Measurements from ENCODE around the gene AHCY. TPM values are rescaled to one million over a fixed set of nuclear protein-coding genes. Genes with fewer than 3 reads are reported as not detected.

The AHCY gene
- total RNA-seq, 1 donor from 2014 or later = 342 TPM

DNA sequence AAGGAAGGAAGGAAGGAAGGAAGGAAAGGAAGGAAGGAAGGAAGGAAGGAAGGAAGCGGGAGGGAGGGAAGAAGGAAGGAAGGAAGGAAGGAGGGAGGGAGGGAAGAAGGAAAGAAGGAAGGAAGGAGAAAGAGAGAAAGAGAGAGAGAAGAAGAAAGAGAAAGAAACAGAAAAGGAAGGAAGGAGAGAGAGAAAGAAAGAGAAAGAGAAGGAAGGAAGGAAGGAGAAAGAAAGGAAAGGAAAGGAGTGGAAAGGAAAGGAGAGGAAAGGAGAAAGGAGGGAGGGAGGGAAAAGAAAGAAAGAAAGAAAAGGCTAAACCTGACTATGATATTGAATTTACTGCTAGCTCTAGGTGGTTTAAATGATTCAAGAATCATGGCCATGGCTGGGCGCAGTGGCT, 67.3 kb downstream of the AHCY start:
- Mint-ChIP-seq H3K9me3 (peaks cover 21% of the 10 kb centered on the region), H3K27me3 (peaks cover 5% of the 10 kb centered on the region), H3K36me3 (no peaks in the 10 kb centered on the region), H3K27ac (no peak overlapping the region), H3K4me3 (no peak overlapping the region), H3K4me1 (ENCODE audit: unreplicated experiment) (peaks cover 5% of the 10 kb centered on the region)
- TF ChIP-seq, protein P1, sequence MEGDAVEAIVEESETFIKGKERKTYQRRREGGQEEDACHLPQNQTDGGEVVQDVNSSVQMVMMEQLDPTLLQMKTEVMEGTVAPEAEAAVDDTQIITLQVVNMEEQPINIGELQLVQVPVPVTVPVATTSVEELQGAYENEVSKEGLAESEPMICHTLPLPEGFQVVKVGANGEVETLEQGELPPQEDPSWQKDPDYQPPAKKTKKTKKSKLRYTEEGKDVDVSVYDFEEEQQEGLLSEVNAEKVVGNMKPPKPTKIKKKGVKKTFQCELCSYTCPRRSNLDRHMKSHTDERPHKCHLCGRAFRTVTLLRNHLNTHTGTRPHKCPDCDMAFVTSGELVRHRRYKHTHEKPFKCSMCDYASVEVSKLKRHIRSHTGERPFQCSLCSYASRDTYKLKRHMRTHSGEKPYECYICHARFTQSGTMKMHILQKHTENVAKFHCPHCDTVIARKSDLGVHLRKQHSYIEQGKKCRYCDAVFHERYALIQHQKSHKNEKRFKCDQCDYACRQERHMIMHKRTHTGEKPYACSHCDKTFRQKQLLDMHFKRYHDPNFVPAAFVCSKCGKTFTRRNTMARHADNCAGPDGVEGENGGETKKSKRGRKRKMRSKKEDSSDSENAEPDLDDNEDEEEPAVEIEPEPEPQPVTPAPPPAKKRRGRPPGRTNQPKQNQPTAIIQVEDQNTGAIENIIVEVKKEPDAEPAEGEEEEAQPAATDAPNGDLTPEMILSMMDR (conservative IDR thresholded peaks at IDR 0.05) = no peak
- DNase-seq (ENCODE audit: extremely low spot score, unreplicated experiment) = no peak

DNA sequence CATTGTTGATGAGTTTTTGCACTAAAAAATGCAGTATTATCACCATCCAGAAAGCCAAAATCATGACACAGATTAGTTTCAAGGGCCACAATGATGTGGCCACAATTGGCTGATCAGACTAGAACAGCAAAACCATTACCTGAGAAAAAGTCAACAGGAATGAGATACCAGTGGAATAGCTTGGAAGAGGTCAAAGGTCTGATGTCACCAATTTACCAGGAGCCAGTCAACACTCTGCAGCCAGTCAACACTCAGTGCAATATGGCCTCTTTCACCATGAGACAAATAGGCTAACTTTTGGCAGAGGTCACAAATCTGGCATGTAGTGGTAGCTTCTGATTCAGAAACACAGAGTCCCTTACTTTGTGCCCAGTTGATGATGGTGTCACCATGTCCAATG, 69.5 kb downstream of the AHCY start:
- Mint-ChIP-seq H3K4me3 (no peak overlapping the region), H3K9me3 (peaks cover 17% of the 10 kb centered on the region), H3K27ac (no peak overlapping the region), H3K4me1 (ENCODE audit: unreplicated experiment) (no peaks in the 10 kb centered on the region), H3K27me3 (no peaks in the 10 kb centered on the region), H3K36me3 (no peaks in the 10 kb centered on the region)
- TF ChIP-seq, protein P1 (conservative IDR thresholded peaks at IDR 0.05) = no peak
- no peak for DNase-seq (ENCODE audit: extremely low spot score, unreplicated experiment)

DNA sequence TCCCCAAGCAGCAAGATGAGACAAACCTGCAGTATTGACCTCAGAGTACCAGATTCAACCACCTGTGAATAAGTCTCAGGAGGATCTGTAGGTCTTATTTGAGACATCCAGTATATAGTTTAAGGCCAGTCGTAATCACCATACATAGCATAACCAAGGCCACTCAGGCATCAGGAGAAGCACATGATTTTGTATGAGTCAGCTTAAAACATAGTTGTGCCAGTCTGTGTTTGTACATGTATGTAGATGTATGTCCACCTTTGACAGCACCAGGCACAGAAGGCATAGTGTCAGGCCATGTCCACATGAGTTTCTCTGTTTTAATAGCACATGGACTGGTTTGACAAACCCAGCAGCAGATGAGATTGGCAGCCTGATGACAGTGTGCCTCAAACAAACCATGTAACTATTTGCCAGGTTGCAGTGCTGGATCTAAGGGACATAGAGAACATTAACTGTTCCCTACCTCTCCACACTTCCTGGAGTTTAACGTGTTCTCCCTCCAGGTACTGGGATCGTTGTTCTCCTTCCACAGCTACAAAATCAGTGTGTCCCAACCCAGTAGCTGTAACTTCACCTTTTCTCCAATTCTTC, 70.6 kb downstream of the AHCY start:
- H3K9me3 Mint-ChIP-seq = peaks cover 17% of the 10 kb centered on the region

DNA sequence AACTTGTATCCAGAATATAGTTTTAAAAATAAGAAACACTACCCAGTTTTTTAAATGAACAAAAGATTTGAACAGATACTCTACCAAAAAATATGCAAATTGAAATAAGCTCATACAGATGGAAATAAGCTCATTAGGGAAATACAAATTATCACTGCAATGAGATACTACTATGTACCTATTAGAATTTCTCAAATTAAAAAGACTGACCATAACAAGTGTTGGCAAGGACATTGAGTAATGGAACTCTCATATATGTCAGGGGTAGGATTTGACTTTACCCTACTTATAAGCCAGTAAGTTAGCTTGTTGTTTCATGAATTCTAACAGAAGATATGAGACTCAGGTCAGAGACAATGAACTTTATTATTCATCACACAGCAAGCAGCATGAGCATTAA, 71.5 kb downstream of the AHCY start:
- peaks cover 12% of the 10 kb centered on the region for H3K9me3 Mint-ChIP-seq
- no peak for DNase-seq (ENCODE audit: extremely low spot score, unreplicated experiment)
- H3K4me1 Mint-ChIP-seq (ENCODE audit: unreplicated experiment) = no peaks in the 10 kb centered on the region
- TF ChIP-seq, protein P1 (conservative IDR thresholded peaks at IDR 0.05) = no peak
- no peak overlapping the region for H3K4me3 Mint-ChIP-seq
- no peak overlapping the region for H3K27ac Mint-ChIP-seq
- H3K27me3 Mint-ChIP-seq = no peaks in the 10 kb centered on the region
- no peaks in the 10 kb centered on the region for H3K36me3 Mint-ChIP-seq

More for the DNA sequence above, 70.6 kb downstream of the AHCY start:
- H3K4me3 Mint-ChIP-seq = no peak overlapping the region
- no peaks in the 10 kb centered on the region for H3K4me1 Mint-ChIP-seq (ENCODE audit: unreplicated experiment)
- DNase-seq (ENCODE audit: extremely low spot score, unreplicated experiment) = peak; percentile 20
- H3K27ac Mint-ChIP-seq = no peak overlapping the region
- TF ChIP-seq, protein P1 (conservative IDR thresholded peaks at IDR 0.05) = no peak
- H3K36me3 Mint-ChIP-seq = no peaks in the 10 kb centered on the region
- H3K27me3 Mint-ChIP-seq = no peaks in the 10 kb centered on the region

Other genes with a start within 250 kb of the AHCY start
- gene EIF2S2, start 191.1 kb downstream of the AHCY start, total RNA-seq (ENCODE audit: low replicate concordance) = 87.1 and 87.8 TPM in 2 replicates
- 1.1 TPM in 1 of 2 replicates, not detected in the other for gene ASIP, start 61.9 kb downstream of the AHCY start, total RNA-seq (ENCODE audit: low replicate concordance)
- 77.2 and 86.4 TPM in 2 replicates for gene ITCH, start 59.9 kb upstream of the AHCY start, total RNA-seq (ENCODE audit: low replicate concordance)
- 164 and 201 TPM in 2 replicates for gene DYNLRB1, start 213.1 kb upstream of the AHCY start, total RNA-seq (ENCODE audit: low replicate concordance)

All from type B pancreatic cell (in vitro differentiated cells).